Body of pancreas (tissue), 4 donors: ENCODE data around the gene MXI1. TPM values are rescaled to one million over a fixed set of nuclear protein-coding genes. Genes with fewer than 3 reads are reported as not detected.

Experiments
- ATAC-seq: fragments of 150-250 bp; one replicate; pipeline ENCODE4 v1.9.1; 2016
- DNase-seq, 4 donors: peaks; one replicate each; pipeline ENCODE4 v3.0.0-alpha.2; 2019
- H3K27ac ChIP-seq, 4 donors: fragments of 200-600 bp; sonication (generic); 1 replicate in 3 of 4; 2 replicates in 1 of 4; pipeline versions ENCODE4 v1.5.1 to v1.6.1; 2016 to 2019; ENCODE audit warnings: mild to moderate bottlenecking in 1 of 4, mixed read lengths in 1 of 4, moderate library complexity in 1 of 4
- H3K27me3 ChIP-seq, 2 donors: fragments of 200-600 bp; sonication (generic); one replicate each; pipeline ENCODE4 v1.6.0; 2016; ENCODE audit warnings: mild to moderate bottlenecking in 1 of 2
- H3K36me3 ChIP-seq, 2 donors: fragments of 200-600 bp; sonication (generic); replicated peaks in 1 of 2; 2 replicates each; pipeline ENCODE4 v1.5.1; 2016; ENCODE audit warnings: low read depth in 2 of 2; ENCODE audit not compliant: insufficient read depth in 1 of 2
- H3K4me1 ChIP-seq: fragments of 200-600 bp; sonication (generic); one replicate; pipeline ENCODE4 v1.6.0; 2016
- H3K4me3 ChIP-seq, 2 donors: fragments of 200-600 bp; sonication (generic); 1 replicate in 1 of 2; 2 replicates in 1 of 2; pipeline ENCODE4 v1.5.1; 2016 to 2019
- H3K9me3 ChIP-seq, 3 donors: fragments of 200-600 bp; sonication (generic); 1 replicate in 2 of 3; 2 replicates in 1 of 3; pipeline ENCODE4 v1.5.1; 2016
- CTCF ChIP-seq, 7 experiments: fragments of 450-650 bp in 4 of 7; fragments of 200-600 bp in 3 of 7; sonication (generic) in 3 of 7; IDR thresholded peaks; one replicate each; pipeline ENCODE4 v1.5.1; 2016 to 2019; ENCODE audit warnings: antibody characterized with exemption in 7 of 7
- POLR2A ChIP-seq, 3 donors: fragments of 450-650 bp; IDR thresholded peaks; one replicate each; pipeline ENCODE4 v1.6.1; 2016; ENCODE audit warnings: antibody characterized with exemption in 3 of 3, mild to moderate bottlenecking in 2 of 3
- WGBS, 2 donors: methylation state at CpG; one replicate each; pipeline ENCODE4 v1.1.5; 2017; 5-methylcytosine and 5-hydroxymethylcytosine counted together
- intact Hi-C: fragments of 100-400 bp; cut with DNase I; formaldehyde crosslinking; loops from one replicate; pipeline ENCODE4 v1.15.1; 2023
- total RNA-seq, 2 donors: library from RNA; depleted of rRNA; stranded (reverse); fragments of >200 nt; gene quantifications; one replicate each; pipeline ENCODE4 v1.1.0, GENCODE V29; 2016

The MXI1 gene
- 10 to 100 TPM; 14.8 to 24.1 TPM for total RNA-seq

- TF ChIP-seq POLR2A (IDR thresholded peaks at IDR 0.05), result peak; percentile 21 to 54 (median 44)
- peak in 1 of 7 experiments; percentile 5 for TF ChIP-seq CTCF (IDR thresholded peaks at IDR 0.05)
- intact Hi-C loops, result loop anchor here (10.0 kb wide), 1 partner anchor 62 kb away; no protein-coding TSS in a partner anchor
- H3K27me3 ChIP-seq, result no peaks in the 10 kb centered on the region
- no peaks in the 10 kb centered on the region for H3K36me3 ChIP-seq
- ATAC-seq, result peak; percentile 16
- H3K9me3 ChIP-seq, result no peaks in the 10 kb centered on the region
- DNase-seq, result peak; percentile 70 to 87 (median 79)
- H3K4me1 ChIP-seq, result peaks cover 17% of the 10 kb centered on the region
- 2% methylated on average over 20 to 36 of the region's 37 CpGs for WGBS, 2 donors
- peak within 1 kb of the TSS; percentile 41 to 62 for H3K4me3 ChIP-seq
- peak within 1 kb of the TSS; percentile 76 to 97 (median 96) for H3K27ac ChIP-seq
These were observed at the start of gene MXI1 for GRCh38 chr10:110207011-110207804. Gene MXI1, plus strand, starts transcription at chr10:110207605. Its CDS starts 204 bp downstream, at chr10:110207809.

GRCh38 chr10:110158051-110159005 lies 49.1 kb upstream of the MXI1 start:
- H3K9me3 ChIP-seq, result no peaks in the 10 kb centered on the region

GRCh38 chr10:110160081-110160480 lies 47.3 kb upstream of the MXI1 start:
- Histone ChIP-seq H3K36me3 (no peaks in the 10 kb centered on the region), H3K4me1 (peaks cover 14% of the 10 kb centered on the region), H3K4me3 (no peak overlapping the region), H3K9me3 (no peaks in the 10 kb centered on the region), H3K27me3 (no peaks in the 10 kb centered on the region), H3K27ac (no peak overlapping the region)
- WGBS, 2 donors, result 83 to 84% methylated on average over 4 of the region's 4 CpGs
- TF ChIP-seq CTCF (IDR thresholded peaks at IDR 0.05) (no peak), POLR2A (IDR thresholded peaks at IDR 0.05) (no peak)
- intact Hi-C loops, result no loop called here
- ATAC-seq (no peak), DNase-seq (no peak)

More at GRCh38 chr10:110158051-110159005, 49.1 kb upstream of the MXI1 start:
- H3K4me3 ChIP-seq, result no peak overlapping the region
- TF ChIP-seq CTCF (IDR thresholded peaks at IDR 0.05), result no peak
- no peak for TF ChIP-seq POLR2A (IDR thresholded peaks at IDR 0.05)
- no peak for ATAC-seq
- 79 to 90% methylated on average over 11 of the region's 11 CpGs for WGBS, 2 donors
- H3K27me3 ChIP-seq, result no peaks in the 10 kb centered on the region
- H3K27ac ChIP-seq, result no peak overlapping the region
- H3K36me3 ChIP-seq, result no peaks in the 10 kb centered on the region
- intact Hi-C loops, result no loop called here
- H3K4me1 ChIP-seq, result peaks cover 4% of the 10 kb centered on the region
- DNase-seq, result no peak

- intact Hi-C loops, result no loop called here
- no peak for ATAC-seq
These were observed 46.9 kb upstream of the MXI1 start for GRCh38 chr10:110160522-110160921.

More at GRCh38 chr10:110160522-110160921, 46.9 kb upstream of the MXI1 start:
- no peaks in the 10 kb centered on the region for H3K36me3 ChIP-seq
- no peak overlapping the region for H3K4me3 ChIP-seq
- TF ChIP-seq CTCF (IDR thresholded peaks at IDR 0.05), result no peak
- no peak for TF ChIP-seq POLR2A (IDR thresholded peaks at IDR 0.05)
- H3K27me3 ChIP-seq, result no peaks in the 10 kb centered on the region
- H3K9me3 ChIP-seq, result no peaks in the 10 kb centered on the region
- H3K4me1 ChIP-seq, result peaks cover 14% of the 10 kb centered on the region
- no peak for DNase-seq
- H3K27ac ChIP-seq, result no peak overlapping the region
